Loucy (cell line): ENCODE measurements around the gene FARSA.

Experiments
- CTCF ChIP-seq: fragments of 200-600 bp; sonication (generic); conservative IDR thresholded peaks from 2 replicates; pipeline ENCODE4 v1.5.1; 2014; ENCODE audit warnings: mild to moderate bottlenecking, antibody characterized with exemption, low read length
- EZH2phosphoT487 ChIP-seq: fragments of 200-600 bp; IDR thresholded peaks from 2 replicates; pipeline ENCODE4 v1.6.1; 2018; ENCODE audit warnings: antibody characterized with exemption, mild to moderate bottlenecking, moderate library complexity, borderline replicate concordance

GRCh38 chr19:12945479-12946091 is 12.1 kb upstream of the FARSA start, which contains the start of gene RAD23A:
- TF ChIP-seq CTCF (no peak), EZH2phosphoT487 (no peak)
